Activated gamma-delta T cell treated with anti-CD3 and anti-CD28 coated beads, Interleukin-2, amount 50 U/mL, for 16 hours (primary cell): ENCODE measurements around the gene PDE10A.
"Not testable (repeated sequence)": the region's sequence is repeated elsewhere in the genome, so short reads cannot be mapped to it uniquely, and the experiment has no call there.

Experiments
- DNase-seq: peaks from one replicate; pipeline ENCODE4 v3.0.0-alpha.2; 2020; ENCODE audit warnings: low read depth

The PDE10A gene

DNA sequence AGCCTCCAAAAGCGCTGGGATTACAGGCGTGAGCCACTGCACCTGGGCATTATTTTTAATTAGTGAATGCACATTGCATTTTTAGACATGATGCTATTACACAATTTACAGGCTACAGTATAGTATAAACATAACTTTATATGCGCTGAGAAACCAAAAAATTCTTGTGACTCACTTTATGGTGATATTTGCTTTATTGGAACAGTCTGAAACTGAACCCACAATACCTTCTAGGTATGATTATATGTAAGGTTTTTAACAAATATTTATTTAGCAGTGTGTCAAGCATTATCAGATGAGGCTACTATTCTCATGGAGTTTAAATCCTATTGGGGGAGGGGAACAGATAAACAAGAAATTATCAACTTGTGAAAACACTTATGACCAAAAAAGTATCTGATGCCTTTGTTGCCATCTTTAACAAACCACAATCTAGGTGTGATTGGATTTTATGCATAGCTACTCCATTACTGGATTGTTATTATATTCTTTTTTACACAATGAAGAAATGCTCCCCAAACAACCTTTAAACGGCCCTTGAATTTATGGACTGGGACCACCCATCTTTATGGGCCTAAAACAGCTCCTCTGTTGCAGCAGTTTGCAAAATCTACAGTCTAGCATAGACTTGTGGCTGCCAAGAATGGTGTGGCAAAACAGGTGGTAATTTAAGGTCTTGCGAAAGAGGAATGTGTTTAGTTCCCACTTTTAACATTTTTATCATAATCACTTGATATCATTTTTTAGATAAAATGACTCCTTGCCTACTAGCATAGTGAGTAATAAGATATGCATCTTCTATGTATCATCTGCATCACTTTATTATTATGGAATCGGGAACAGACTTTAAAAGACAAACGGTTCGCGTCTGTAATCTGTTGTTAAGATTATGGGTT lies 194.5 kb downstream of the PDE10A start:
- DNase-seq: no peak

GRCh38 chr6:165463499-165463898 lies 199.5 kb downstream of the PDE10A start:
- DNase-seq: not testable (repeated sequence)

- not testable (repeated sequence) for DNase-seq
Observed at GRCh38 chr6:165459605-165460301, 203.3 kb downstream of the PDE10A start.

GRCh38 chr6:165458134-165458533 lies 204.9 kb downstream of the PDE10A start:
- no peak for DNase-seq

DNA sequence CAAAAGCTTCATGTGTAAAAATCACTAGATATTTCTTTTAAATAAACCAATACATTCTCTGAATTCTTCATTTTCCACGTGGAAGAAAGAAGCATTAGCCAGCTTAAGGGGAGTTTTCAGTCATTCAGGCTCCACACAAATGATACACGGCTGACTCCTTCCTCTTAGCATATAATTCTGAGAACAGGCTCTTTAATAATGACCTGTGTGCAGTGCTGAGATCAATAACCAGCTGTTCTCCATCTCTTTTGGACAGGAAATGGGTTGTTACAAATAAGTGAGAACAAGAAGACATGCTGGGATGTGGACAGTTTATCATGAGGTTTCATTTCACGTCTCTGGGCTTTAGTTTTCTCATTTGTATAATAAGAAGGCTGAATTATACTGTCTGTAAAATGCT lies 206.8 kb downstream of the PDE10A start:
- no peak for DNase-seq

GRCh38 chr6:165455488-165455887 lies 207.6 kb downstream of the PDE10A start:
- DNase-seq: no peak

DNA sequence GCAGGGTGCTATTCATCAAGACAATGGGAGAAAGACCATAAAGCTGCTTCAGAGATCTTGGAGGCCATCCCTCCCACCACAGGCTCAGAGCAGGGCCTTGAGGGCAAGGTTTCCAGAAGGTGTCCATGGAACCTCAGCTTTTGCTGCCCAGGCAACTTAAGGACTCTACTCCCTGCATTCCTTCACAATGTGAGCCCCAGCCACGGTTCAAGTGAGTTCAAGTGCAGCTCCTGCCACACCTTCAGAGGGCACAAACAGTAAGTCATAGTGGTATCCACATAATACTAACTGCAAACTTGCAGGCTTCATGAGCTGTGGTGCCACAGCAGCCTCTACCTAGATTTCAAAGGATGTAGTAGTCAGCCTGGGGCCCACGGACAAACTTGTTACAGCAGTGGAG lies 209.6 kb downstream of the PDE10A start:
- DNase-seq: no peak

- DNase-seq: no peak
Observed at GRCh38 chr6:165451838-165452237, 211.2 kb downstream of the PDE10A start.

DNA sequence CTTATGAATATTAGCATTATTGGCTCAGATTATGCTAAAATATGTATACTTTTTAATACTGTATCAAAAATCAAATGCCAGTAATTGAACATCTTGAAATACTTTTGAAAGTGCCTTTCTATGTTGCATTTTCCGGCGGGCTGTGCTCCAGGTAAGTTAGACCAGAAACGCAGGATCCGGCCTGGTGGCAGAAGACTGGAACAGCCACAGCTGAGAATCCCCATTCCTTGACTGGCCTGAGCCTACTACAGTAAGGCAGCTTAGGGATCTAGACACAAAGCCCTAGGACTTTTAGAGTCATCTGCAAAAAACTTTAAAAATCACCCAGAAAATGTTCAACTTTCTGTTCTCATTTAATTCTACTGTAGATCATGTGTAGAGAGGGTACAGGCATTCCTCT lies 214.8 kb downstream of the PDE10A start:
- DNase-seq: no peak

DNA sequence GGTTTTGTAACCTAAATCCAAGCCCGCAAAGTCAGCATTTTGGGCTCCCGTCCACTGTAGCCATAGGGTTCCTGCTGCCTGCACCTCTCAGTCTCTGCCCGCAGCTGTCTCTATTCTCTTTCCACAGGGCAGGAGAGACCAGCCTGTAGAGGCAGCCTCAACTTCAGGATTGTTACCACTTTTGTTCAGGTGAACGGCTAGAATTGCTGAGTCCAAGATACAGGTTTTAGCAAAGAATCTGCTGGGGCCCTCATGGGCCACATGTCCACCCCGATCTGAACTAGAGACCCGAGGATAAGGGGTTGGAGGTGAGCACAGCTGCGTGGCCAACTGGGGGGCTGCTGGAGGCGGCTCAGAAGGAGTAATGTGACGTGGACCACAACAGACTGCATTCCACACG lies 215.9 kb downstream of the PDE10A start:
- no peak for DNase-seq

GRCh38 chr6:165446331-165446730 lies 216.7 kb downstream of the PDE10A start:
- DNase-seq: no peak

- DNase-seq: no peak
Observed at GRCh38 chr6:165443462-165443861, 219.6 kb downstream of the PDE10A start.

GRCh38 chr6:165441181-165441580 lies 221.9 kb downstream of the PDE10A start:
- no peak for DNase-seq

DNA sequence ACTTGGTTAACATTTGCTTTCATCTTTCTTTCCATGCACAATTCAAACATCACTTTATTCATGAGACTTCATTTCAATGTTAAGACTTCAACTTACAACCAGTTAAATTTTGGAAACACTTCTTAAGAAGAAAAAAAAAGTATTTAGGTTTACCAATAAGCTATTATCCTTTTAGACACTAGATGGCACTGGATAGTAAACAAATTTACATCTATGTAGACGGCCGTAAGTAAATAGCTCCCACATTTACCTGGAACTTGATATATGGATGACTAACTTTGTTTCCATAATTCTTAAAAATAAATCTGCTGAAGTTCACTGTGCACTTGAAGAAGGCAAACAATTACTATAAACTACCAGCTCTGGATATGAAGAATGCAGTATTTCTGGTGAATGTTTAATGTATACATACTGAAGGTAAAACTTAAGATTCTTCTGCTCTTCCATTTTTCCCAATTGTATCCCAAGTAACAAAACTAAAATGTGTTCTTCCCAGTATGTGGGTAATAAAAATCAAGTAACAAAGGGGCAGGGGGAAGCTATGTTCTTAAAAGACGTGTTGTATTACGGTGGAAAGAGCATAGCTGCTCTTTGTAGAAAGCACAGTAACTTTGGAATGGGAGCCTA lies 223.0 kb downstream of the PDE10A start:
- DNase-seq: no peak

DNA sequence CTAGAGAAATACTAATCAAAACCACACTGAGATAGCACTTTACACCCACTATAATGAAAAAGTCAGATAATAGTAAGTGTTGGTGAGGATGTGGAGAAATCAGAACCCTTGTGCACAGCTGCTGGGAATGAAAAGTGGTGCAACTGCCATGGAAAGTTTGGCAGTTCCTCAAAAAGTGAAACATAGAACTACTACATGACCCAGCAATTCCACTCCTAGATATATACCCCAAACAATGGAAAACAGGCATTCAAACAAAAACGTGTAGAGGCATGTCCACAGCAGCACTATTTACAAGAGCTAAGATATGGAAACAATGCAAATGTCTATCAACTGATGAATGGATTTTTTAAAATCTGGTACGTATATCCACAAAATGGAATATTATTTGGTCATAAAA lies 236.1 kb downstream of the PDE10A start:
- DNase-seq: no peak

DNA sequence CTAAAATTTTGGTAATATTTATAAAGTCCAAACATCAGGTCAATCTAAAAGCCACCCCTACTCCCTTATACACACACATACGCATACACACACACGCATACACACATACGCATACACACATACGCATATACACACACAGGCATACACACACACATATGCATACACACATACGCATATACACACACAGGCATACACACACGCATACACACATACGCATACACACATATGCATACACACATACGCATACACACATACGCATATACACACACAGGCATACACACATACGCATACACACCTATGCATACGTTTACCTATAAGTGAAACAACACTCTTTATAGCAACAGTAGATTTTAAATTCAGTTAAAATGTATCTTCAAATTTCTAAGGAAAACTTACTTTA lies 240.8 kb downstream of the PDE10A start:
- DNase-seq: no peak

DNA sequence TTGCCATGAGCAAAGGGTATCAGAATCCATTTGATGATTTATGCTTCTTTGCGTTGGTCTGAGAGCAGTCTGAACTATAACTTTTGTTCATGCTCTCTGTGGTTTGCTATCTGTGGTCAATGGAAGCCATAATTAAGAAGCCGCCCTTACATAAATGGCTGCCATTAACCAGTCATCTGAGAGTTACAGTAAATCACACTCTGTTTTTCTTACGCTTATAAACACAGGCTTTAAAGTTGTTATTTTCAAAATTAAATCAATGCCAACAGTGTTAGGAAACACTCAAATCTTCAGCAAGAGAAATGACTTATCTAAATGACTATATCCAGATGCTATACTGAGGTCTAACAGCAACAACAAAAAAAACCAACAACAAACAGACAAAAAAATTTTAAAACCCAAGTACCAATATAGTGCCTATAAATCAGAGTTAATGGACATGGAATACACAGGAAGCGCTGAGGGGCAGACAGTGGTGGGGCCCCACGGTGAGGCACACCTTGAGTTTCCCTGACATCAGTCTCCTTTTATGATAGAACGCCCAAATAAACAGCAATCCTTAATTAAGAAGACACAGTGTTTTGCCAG lies 245.7 kb downstream of the PDE10A start:
- DNase-seq: no peak

DNA sequence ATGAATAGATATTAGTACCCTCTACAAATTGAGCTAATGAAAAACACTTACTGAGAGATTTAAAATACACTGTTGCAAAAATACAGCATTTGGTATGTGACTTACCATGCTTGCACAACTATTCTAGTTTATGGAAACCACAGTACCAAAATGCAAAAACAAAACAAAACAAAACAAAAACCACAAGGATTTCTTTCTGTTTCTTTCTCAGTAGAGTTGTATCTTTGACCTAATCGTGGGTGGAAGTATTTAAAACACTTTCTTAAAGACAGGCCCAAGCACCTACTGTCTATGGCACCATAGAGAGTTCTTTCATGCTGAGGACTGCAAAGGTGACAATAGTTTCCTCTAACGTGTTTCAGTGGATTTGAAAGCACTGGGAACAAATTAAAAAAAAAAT lies 258.3 kb downstream of the PDE10A start:
- no peak for DNase-seq

- no peak for DNase-seq
Observed at GRCh38 chr6:165404296-165404695, 258.7 kb downstream of the PDE10A start.

GRCh38 chr6:165403006-165403595 lies 259.9 kb downstream of the PDE10A start:
- no peak for DNase-seq

DNA sequence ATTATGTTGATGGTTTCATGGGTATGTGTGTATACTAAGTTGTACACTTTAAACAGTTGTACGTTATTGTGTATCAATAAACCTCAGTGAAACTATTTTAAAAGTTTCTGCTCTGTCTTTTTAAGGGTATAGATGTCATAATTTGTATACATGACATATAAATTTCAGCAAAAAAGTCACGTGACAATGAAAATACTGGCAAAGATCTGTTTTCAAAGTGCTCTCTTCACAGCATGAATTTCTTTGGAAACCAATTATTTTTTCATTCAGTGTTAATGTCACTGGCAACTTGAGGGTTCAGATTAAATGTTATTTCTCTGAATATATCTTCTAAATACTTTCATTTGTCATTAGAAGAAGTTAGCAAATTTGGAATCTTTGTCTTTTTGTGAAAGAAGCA lies 261.9 kb downstream of the PDE10A start:
- no peak for DNase-seq

DNA sequence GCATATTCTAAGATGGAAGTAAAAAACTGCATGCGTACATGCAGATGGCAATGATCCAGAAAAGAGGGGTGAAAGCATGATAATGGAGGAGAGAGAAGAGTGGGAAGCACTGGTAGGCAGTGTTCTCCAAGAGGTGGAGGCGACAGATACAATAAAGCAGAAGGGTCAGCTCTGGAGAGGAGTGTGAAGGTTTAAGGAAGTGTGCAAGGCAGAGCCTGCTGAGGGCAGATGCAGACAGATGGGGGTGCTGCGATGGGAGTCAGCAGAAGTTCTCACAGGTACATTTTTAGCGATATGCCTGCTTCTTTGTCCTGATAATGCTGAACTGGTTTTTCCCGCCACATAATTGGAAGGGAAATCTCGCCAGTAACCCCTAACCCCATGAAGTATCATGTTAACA lies 272.6 kb downstream of the PDE10A start:
- DNase-seq: no peak
